GM21619 (cell line): ENCODE results near the gene SLC6A13.
"Not testable (repeated sequence)": the region's sequence is repeated elsewhere in the genome, so short reads cannot be mapped to it uniquely, and the experiment has no call there.

ENCODE experiments used
- ATAC-seq: cut with Tn5 transposase; IDR thresholded peaks from one replicate; pipeline ENCODE4 v1.9.1; 2021; ENCODE audit not compliant: unreplicated experiment

SLC6A13 gene

GRCh38 chr12:265096-265495 lies 2.5 kb upstream of the SLC6A13 start:
- no peak for ATAC-seq

- ATAC-seq: no peak
Observed at GRCh38 chr12:264269-264668, 1.6 kb upstream of the SLC6A13 start.

GRCh38 chr12:263574-263973 lies 938 bp upstream of the SLC6A13 start:
- no peak for ATAC-seq

- no peak for ATAC-seq
Observed at GRCh38 chr12:262113-262512, 523 bp downstream of the SLC6A13 start.

- ATAC-seq: no peak
Observed at GRCh38 chr12:257521-258321, 4.9 kb downstream of the SLC6A13 start.

GRCh38 chr12:256958-257357 lies 5.7 kb downstream of the SLC6A13 start:
- ATAC-seq: no peak

- ATAC-seq: no peak
Observed at GRCh38 chr12:256225-256624, 6.4 kb downstream of the SLC6A13 start.

GRCh38 chr12:254912-255311 lies 7.7 kb downstream of the SLC6A13 start:
- ATAC-seq: no peak

GRCh38 chr12:254039-254438 lies 8.6 kb downstream of the SLC6A13 start:
- ATAC-seq: no peak

GRCh38 chr12:253116-253831 lies 9.4 kb downstream of the SLC6A13 start:
- no peak for ATAC-seq

GRCh38 chr12:252636-253035 lies 10.0 kb downstream of the SLC6A13 start:
- ATAC-seq: no peak

GRCh38 chr12:247271-247670 lies 15.4 kb downstream of the SLC6A13 start:
- no peak for ATAC-seq

- no peak for ATAC-seq
Observed at GRCh38 chr12:243381-243780, 19.3 kb downstream of the SLC6A13 start.

GRCh38 chr12:242496-242895 lies 20.1 kb downstream of the SLC6A13 start:
- ATAC-seq: no peak

GRCh38 chr12:241266-241665 lies 21.4 kb downstream of the SLC6A13 start:
- no peak for ATAC-seq

- ATAC-seq: no peak
Observed at GRCh38 chr12:240566-240965, 22.1 kb downstream of the SLC6A13 start.

- ATAC-seq: no peak
Observed at GRCh38 chr12:238736-239398, 23.8 kb downstream of the SLC6A13 start.

GRCh38 chr12:238116-238515 lies 24.5 kb downstream of the SLC6A13 start:
- ATAC-seq: no peak

- no peak for ATAC-seq
Observed at GRCh38 chr12:237026-237815, 25.4 kb downstream of the SLC6A13 start.

- ATAC-seq: no peak
Observed at GRCh38 chr12:236445-236844, 26.2 kb downstream of the SLC6A13 start.

- ATAC-seq: not testable (repeated sequence)
Observed at GRCh38 chr12:235967-236366, 26.7 kb downstream of the SLC6A13 start.
